ENCODE measurements around the gene RANBP1. TPM values are rescaled to one million over a fixed set of nuclear protein-coding genes. Genes with fewer than 3 reads are reported as not detected.

RANBP1 gene
- total RNA-seq, 1 experiment from 2014 or later = 443 TPM

- TF ChIP-seq ZNF512 (CRISPR knock-in tag; IDR thresholded peaks at IDR 0.05; ENCODE audit: borderline replicate concordance) = no peak
- TF ChIP-seq ZNF232 (CRISPR knock-in tag; IDR thresholded peaks at IDR 0.05) = no peak
- TF ChIP-seq SMAD4 (CRISPR knock-in tag; IDR thresholded peaks at IDR 0.05) = no peak
- TF ChIP-seq SMAD3 (CRISPR knock-in tag; IDR thresholded peaks at IDR 0.05; ENCODE audit: borderline replicate concordance) = no peak
- TF ChIP-seq NFE2L1 (CRISPR knock-in tag; IDR thresholded peaks at IDR 0.05) = no peak
Measured at GRCh38 chr22:20172141-20172613, 56.3 kb downstream of the RANBP1 start (continued).

GRCh38 chr22:20173246-20173645 is 57.3 kb downstream of the RANBP1 start:
- H3K4me3 Mint-ChIP-seq = no peak overlapping the region

More at GRCh38 chr22:20173246-20173645, 57.3 kb downstream of the RANBP1 start:
- ChIA-PET CTCF (interaction anchor here (0.5 to 3.0 kb wide), 8 partner anchors 13 to 400 kb away, joined by 3 to 27 read pairs (median 3); no protein-coding TSS in a partner anchor), POLR2A (no interaction called here)
- Mint-ChIP-seq H3K27me3 (ENCODE audit: low read depth) (no peaks in the 10 kb centered on the region), H3K36me3 (no peaks in the 10 kb centered on the region), H3K27ac (no peak overlapping the region), H3K4me1 (no peaks in the 10 kb centered on the region), H3K9me3 (no peaks in the 10 kb centered on the region)
- ATAC-seq (no peak; the same call in 1 of the 2 replicates), DNase-seq (ENCODE audit: low spot score) (no peak)
- TF ChIP-seq NR3C1 (CRISPR knock-in tag; conservative IDR thresholded peaks at IDR 0.05; ENCODE audit: low read depth) = no peak
- TF ChIP-seq ATF3 (CRISPR knock-in tag; conservative IDR thresholded peaks at IDR 0.05) = no peak
- TF ChIP-seq CREM (CRISPR knock-in tag; IDR thresholded peaks at IDR 0.05) = no peak
- no peak for TF ChIP-seq HMGXB4 (CRISPR knock-in tag; IDR thresholded peaks at IDR 0.05)
- TF ChIP-seq USF2 (CRISPR knock-in tag; IDR thresholded peaks at IDR 0.05) = no peak
- TF ChIP-seq NFYB (CRISPR knock-in tag; conservative IDR thresholded peaks at IDR 0.05; ENCODE audit: low read depth) = no peak
- no peak for TF ChIP-seq NR2C2 (CRISPR knock-in tag; IDR thresholded peaks at IDR 0.05)
- TF ChIP-seq ZMAT4 (CRISPR knock-in tag; IDR thresholded peaks at IDR 0.05) = no peak
- no peak for TF ChIP-seq STAT6 (CRISPR knock-in tag; conservative IDR thresholded peaks at IDR 0.05; ENCODE audit: low read depth)
- no peak for TF ChIP-seq FOXP4 (CRISPR knock-in tag; IDR thresholded peaks at IDR 0.05)
